Hepatocyte (in vitro differentiated cells): ENCODE results near the gene TSFM.

Source experiments
- EZH2phosphoT487 ChIP-seq: fragments of 200-600 bp; sonication (generic); IDR thresholded peaks from one replicate; pipeline ENCODE4 v1.6.1; 2018; ENCODE audit warnings: antibody characterized with exemption, mild to moderate bottlenecking, low read depth, moderate library complexity; ENCODE audit not compliant: unreplicated experiment, severe bottlenecking
- TF ChIP-seq, protein P1 (sequence below): fragments of 200-600 bp; sonication (generic); IDR thresholded peaks from 2 replicates; pipeline ENCODE4 v1.5.1; 2016; ENCODE audit warnings: antibody characterized with exemption, mild to moderate bottlenecking; ENCODE audit not compliant: poor library complexity

GRCh38 chr12:57777911-57778310 is 4.7 kb upstream of the TSFM start:
- TF ChIP-seq EZH2phosphoT487 = no peak
- TF ChIP-seq, protein P1, sequence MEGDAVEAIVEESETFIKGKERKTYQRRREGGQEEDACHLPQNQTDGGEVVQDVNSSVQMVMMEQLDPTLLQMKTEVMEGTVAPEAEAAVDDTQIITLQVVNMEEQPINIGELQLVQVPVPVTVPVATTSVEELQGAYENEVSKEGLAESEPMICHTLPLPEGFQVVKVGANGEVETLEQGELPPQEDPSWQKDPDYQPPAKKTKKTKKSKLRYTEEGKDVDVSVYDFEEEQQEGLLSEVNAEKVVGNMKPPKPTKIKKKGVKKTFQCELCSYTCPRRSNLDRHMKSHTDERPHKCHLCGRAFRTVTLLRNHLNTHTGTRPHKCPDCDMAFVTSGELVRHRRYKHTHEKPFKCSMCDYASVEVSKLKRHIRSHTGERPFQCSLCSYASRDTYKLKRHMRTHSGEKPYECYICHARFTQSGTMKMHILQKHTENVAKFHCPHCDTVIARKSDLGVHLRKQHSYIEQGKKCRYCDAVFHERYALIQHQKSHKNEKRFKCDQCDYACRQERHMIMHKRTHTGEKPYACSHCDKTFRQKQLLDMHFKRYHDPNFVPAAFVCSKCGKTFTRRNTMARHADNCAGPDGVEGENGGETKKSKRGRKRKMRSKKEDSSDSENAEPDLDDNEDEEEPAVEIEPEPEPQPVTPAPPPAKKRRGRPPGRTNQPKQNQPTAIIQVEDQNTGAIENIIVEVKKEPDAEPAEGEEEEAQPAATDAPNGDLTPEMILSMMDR = no peak
